ENCODE data around the gene EFCAB6.

EFCAB6 gene

DNA sequence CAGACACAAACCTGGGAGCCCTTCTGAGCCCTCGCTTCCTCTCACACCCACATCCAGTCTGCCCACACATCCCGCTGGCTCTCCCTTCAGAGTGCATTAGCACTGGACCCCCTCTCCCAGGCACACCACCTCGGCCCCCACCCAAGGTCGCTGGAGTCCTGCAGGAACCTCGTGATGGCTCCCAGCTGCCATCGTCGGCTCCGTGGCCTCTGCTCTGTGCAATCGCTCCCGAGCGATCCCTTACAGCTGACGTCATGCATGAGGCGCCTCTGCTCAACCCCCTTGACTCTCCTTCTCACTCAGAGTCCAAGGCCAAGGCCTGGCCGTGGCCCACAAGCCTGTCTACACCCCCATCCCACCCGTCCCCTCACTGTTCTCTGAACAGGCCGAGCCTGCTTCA is 183.9 kb downstream of the EFCAB6 start:
- DNase-seq (ENCODE audit: insufficient read length, low spot score), result no peak

DNA sequence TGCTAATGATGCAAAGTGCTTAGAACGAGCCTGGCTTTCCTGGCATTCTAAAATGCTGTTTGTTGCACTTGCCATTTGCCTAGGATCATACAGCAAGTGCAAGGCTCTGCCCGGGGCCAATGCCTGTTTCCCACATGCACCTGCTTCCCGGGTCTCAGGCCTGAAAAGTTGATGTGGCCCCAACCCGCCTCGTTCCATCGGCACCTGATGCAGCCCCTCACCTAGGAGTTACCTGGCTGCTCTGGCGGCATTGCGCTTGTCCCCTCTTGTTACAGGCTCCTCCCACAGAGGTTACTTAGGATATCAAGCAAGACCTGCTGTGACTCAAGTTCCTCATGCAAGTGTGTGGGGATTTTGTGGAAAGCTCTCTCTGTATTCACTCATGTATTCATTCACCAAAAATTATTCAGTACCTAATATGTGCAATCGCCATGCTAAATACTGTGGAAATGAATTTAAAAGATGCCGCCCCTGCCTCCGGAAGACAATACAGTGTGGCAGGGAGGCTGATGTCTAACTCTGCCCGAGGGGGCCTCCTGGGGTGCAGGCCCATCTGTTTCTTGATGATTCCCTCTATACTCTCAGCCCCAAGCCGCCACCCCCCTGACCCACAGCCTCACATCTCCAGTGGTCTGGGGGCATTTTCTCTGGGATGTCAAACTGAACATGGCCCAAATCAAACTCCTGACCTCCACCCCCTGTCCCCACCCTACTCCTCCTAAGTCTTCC is 184.5 kb downstream of the EFCAB6 start:
- TF ChIP-seq SPI1 (IDR thresholded peaks at IDR 0.05; ENCODE audit: low read depth, low read length) (no peak), POLR2A (IDR thresholded peaks at IDR 0.05; ENCODE audit: low read depth, low read length) (no peak), TAF1 (IDR thresholded peaks at IDR 0.05; ENCODE audit: low read depth, low read length) (no peak), PAX5 (IDR thresholded peaks at IDR 0.05; ENCODE audit: insufficient read depth, low read length, severe bottlenecking) (no peak), POLR2AphosphoS5 (IDR thresholded peaks at IDR 0.05; ENCODE audit: low read depth, low read length) (no peak), POU2F2 (IDR thresholded peaks at IDR 0.05; ENCODE audit: low read depth, low read length) (no peak)
- DNase-seq (ENCODE audit: insufficient read length, low spot score) (no peak), FAIRE-seq (no peak)

More for the DNA sequence above, 183.9 kb downstream of the EFCAB6 start:
- TF ChIP-seq POU2F2 (IDR thresholded peaks at IDR 0.05; ENCODE audit: low read depth, low read length) (no peak), PAX5 (IDR thresholded peaks at IDR 0.05; ENCODE audit: insufficient read depth, low read length, severe bottlenecking) (no peak), POLR2AphosphoS5 (IDR thresholded peaks at IDR 0.05; ENCODE audit: low read depth, low read length) (no peak), SPI1 (IDR thresholded peaks at IDR 0.05; ENCODE audit: low read depth, low read length) (no peak), POLR2A (IDR thresholded peaks at IDR 0.05; ENCODE audit: low read depth, low read length) (no peak), TAF1 (IDR thresholded peaks at IDR 0.05; ENCODE audit: low read depth, low read length) (no peak)
- FAIRE-seq, result no peak

DNA sequence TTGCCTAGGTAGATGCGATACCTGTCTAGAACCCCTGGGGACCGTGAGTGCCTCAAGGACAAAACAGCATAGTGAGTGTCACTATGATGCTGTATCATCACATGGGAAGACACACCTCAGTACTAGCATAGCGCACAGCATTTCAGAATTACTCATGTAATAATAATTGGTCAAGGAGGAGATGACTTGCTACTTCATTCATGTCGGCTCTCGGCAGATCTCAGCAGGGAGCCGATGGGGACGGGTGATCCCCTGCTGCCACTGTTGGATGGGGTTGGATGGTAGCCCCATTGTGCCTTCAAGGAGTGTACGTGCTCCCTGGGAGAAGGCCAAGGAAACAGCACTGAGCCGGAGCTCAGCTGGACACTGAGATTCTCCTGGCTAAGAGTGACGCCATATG is 186.9 kb downstream of the EFCAB6 start:
- no peak for TF ChIP-seq PAX5 (IDR thresholded peaks at IDR 0.05; ENCODE audit: insufficient read depth, low read length, severe bottlenecking)
- no peak for TF ChIP-seq SPI1 (IDR thresholded peaks at IDR 0.05; ENCODE audit: low read depth, low read length)
- DNase-seq (ENCODE audit: insufficient read length, low spot score) (no peak), FAIRE-seq (no peak)

DNA sequence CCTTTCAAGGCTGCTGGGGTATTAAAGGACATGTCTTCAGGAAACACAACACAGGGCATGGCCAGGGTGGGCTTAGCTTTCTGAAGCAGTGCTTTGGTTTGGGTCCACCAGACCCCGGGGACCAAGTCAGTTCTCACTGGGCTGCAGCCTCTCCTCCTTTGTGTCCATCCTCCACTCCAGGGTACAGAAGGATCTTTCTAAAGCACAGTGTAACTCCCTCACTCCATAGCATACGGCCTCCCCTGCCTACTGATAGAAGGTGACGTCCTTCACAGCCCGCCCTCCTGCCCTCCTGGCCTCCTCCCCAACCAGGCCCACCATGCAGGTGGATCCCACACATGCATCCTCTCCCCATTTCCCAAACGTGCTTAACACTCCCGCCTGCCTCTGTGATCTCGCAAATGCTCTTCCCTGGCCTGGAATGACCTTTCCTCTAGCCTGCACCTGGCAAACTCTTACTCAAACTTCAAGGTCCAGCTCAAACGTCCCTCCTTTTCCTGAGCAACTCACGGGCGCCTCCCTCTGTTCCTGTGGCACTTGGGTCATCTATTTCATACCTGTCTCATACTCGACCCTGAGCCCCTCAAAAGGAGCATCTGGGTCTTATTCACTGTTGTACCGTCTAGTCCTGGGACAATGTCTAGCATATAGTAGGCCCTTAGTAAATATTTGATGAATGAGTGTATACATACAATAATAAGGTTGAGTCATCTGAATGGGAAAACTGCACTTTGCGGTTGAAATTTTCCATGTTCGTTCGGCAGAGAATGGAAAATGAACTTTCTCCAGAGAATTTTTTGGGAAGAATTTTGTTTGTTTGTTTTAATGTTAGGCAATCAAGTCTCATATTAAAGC is 187.7 kb downstream of the EFCAB6 start:
- FAIRE-seq (no peak), DNase-seq (ENCODE audit: insufficient read length, low spot score) (no peak)
- TF ChIP-seq TAF1 (IDR thresholded peaks at IDR 0.05; ENCODE audit: low read depth, low read length), result no peak
- no peak for TF ChIP-seq POLR2A (IDR thresholded peaks at IDR 0.05; ENCODE audit: low read depth, low read length)
- no peak for TF ChIP-seq POLR2AphosphoS5 (IDR thresholded peaks at IDR 0.05; ENCODE audit: low read depth, low read length)
- TF ChIP-seq POU2F2 (IDR thresholded peaks at IDR 0.05; ENCODE audit: low read depth, low read length), result no peak
- no peak for TF ChIP-seq PAX5 (IDR thresholded peaks at IDR 0.05; ENCODE audit: insufficient read depth, low read length, severe bottlenecking)
- no peak for TF ChIP-seq SPI1 (IDR thresholded peaks at IDR 0.05; ENCODE audit: low read depth, low read length)

DNA sequence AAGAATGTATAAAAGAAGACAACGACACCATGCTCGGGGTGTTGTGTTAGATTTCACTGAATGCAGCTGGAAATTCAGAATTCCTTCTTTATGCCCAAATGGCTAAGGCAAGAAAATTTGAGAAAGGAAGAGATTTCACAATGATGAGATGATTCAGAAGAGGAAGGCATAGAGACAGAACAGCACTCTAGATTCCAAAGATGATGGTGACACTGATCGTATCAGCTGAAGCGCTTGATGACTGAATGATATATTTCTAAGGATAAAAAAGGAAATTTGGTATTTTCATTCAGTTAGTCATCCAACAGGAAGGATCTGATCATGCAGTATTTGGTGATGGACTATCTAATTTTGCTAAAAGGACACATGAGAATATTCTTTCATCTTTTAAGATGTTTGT is 189.2 kb downstream of the EFCAB6 start:
- FAIRE-seq (no peak), DNase-seq (ENCODE audit: insufficient read length, low spot score) (no peak)
- TF ChIP-seq PAX5 (IDR thresholded peaks at IDR 0.05; ENCODE audit: insufficient read depth, low read length, severe bottlenecking) (no peak), POLR2A (IDR thresholded peaks at IDR 0.05; ENCODE audit: low read depth, low read length) (no peak), POLR2AphosphoS5 (IDR thresholded peaks at IDR 0.05; ENCODE audit: low read depth, low read length) (no peak), TAF1 (IDR thresholded peaks at IDR 0.05; ENCODE audit: low read depth, low read length) (no peak), POU2F2 (IDR thresholded peaks at IDR 0.05; ENCODE audit: low read depth, low read length) (no peak), SPI1 (IDR thresholded peaks at IDR 0.05; ENCODE audit: low read depth, low read length) (no peak)

DNA sequence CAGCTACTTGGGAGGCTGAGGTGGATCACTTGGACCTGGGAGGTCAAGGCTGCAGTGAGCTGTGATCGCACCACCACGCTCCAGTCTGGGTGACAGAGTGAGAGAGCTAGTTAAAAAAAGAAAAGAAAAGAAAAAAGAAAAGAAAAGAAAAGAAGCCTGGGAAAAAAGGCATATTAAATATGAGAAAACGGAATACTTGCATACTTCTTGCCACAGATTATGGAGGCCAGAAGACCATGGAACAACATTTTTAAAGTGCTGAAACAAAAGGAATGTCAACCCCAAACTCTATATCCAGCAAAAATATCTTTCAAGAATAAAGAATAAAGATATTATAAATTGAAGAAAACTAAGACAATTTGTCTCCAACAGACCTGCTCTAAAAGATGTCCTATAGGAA is 191.9 kb downstream of the EFCAB6 start:
- FAIRE-seq, result no peak
- TF ChIP-seq POU2F2 (IDR thresholded peaks at IDR 0.05; ENCODE audit: low read depth, low read length), result no peak
- TF ChIP-seq PAX5 (IDR thresholded peaks at IDR 0.05; ENCODE audit: insufficient read depth, low read length, severe bottlenecking), result no peak
- DNase-seq (ENCODE audit: insufficient read length, low spot score), result no peak

DNA sequence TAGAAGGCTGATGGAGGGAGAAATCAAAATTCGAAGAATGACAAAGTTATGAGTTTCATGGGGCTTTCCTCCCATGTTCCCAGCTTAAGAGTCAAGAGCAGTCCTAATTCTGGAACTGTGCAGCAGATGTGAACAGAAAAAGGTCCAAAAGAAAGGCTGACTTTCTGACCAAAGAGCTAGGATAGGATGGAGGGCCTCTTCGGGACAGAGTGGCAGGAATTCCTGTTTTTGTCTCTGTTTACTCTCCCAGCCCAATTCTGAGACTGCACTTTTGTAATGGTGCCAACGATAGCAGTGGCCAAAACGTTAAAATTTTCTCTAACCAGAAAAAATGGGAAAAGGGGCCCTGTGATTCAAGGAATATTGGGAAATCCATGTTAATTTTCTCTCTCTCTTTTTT is 193.6 kb downstream of the EFCAB6 start:
- FAIRE-seq, result no peak
- DNase-seq (ENCODE audit: insufficient read length, low spot score), result no peak
- no peak for TF ChIP-seq PAX5 (IDR thresholded peaks at IDR 0.05; ENCODE audit: insufficient read depth, low read length, severe bottlenecking)
- no peak for TF ChIP-seq TAF1 (IDR thresholded peaks at IDR 0.05; ENCODE audit: low read depth, low read length)
- no peak for TF ChIP-seq POU2F2 (IDR thresholded peaks at IDR 0.05; ENCODE audit: low read depth, low read length)
- TF ChIP-seq POLR2AphosphoS5 (IDR thresholded peaks at IDR 0.05; ENCODE audit: low read depth, low read length), result no peak
- no peak for TF ChIP-seq SPI1 (IDR thresholded peaks at IDR 0.05; ENCODE audit: low read depth, low read length)
- TF ChIP-seq POLR2A (IDR thresholded peaks at IDR 0.05; ENCODE audit: low read depth, low read length), result no peak

DNA sequence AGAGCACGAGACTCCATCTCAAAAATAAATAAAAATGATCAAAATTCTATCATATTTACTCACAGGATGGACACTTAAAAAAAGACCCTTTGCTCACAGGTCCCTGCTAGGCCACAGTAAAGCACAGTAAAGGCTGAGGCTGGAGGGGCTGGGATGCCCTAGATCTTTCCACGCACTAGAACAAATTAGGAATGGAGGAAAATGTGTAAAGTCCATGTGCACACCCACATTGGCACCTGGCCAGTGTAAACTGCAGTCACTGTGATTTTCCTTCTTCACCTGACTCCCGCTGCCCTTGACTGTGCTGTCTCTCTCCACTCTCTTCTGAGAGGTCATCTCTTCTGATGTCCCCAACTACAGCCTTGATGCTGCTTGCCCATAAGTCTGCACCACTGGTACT is 195.5 kb downstream of the EFCAB6 start:
- no peak for FAIRE-seq

DNA sequence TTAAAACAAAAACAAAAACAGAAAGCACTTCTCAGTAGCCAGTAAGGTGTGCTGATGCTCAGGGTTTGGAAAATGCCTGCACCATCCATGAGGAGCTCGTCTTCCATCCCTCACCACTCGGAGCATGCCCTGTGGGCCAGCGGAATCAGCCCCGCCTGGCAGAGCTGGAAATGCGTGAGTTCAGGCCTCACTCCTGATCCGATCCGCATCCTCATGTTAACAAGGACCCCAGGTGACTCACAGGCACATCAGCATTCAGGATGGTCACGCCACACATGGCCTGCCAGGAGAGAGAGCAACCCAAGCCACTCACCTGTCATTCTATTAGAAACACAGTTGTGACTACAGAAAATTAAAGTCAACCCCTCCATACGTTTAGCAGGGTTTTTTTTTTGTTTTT is 211.8 kb downstream of the EFCAB6 start:
- DNase-seq (ENCODE audit: insufficient read length, low spot score) (no peak), FAIRE-seq (no peak)
- no peak for TF ChIP-seq POU2F2 (IDR thresholded peaks at IDR 0.05; ENCODE audit: low read depth, low read length)
- no peak for TF ChIP-seq TAF1 (IDR thresholded peaks at IDR 0.05; ENCODE audit: low read depth, low read length)
- no peak for TF ChIP-seq SPI1 (IDR thresholded peaks at IDR 0.05; ENCODE audit: low read depth, low read length)
- no peak for TF ChIP-seq PAX5 (IDR thresholded peaks at IDR 0.05; ENCODE audit: insufficient read depth, low read length, severe bottlenecking)
- no peak for TF ChIP-seq POLR2A (IDR thresholded peaks at IDR 0.05; ENCODE audit: low read depth, low read length)
- TF ChIP-seq POLR2AphosphoS5 (IDR thresholded peaks at IDR 0.05; ENCODE audit: low read depth, low read length), result no peak

More for the DNA sequence above, 195.5 kb downstream of the EFCAB6 start:
- no peak for TF ChIP-seq POU2F2 (IDR thresholded peaks at IDR 0.05; ENCODE audit: low read depth, low read length)
- TF ChIP-seq SPI1 (IDR thresholded peaks at IDR 0.05; ENCODE audit: low read depth, low read length), result no peak
- TF ChIP-seq TAF1 (IDR thresholded peaks at IDR 0.05; ENCODE audit: low read depth, low read length), result no peak
- TF ChIP-seq POLR2AphosphoS5 (IDR thresholded peaks at IDR 0.05; ENCODE audit: low read depth, low read length), result no peak
- TF ChIP-seq POLR2A (IDR thresholded peaks at IDR 0.05; ENCODE audit: low read depth, low read length), result no peak
- no peak for TF ChIP-seq PAX5 (IDR thresholded peaks at IDR 0.05; ENCODE audit: insufficient read depth, low read length, severe bottlenecking)
- DNase-seq (ENCODE audit: insufficient read length, low spot score), result no peak

Measured in GM12891 (cell line).